Stomach (tissue), 19 donors: ENCODE results near the gene NPIPA1. TPM values are rescaled to one million over a fixed set of nuclear protein-coding genes. Genes with fewer than 3 reads are reported as not detected.
"Not testable (repeated sequence)": the region's sequence is repeated elsewhere in the genome, so short reads cannot be mapped to it uniquely, and the experiment has no call there.

Experiments
- DNase-seq, 2 donors: peaks; one replicate each; pipeline versions ENCODE4 v3.0.0 to v3.0.0-alpha.2; 2013 to 2019
- H3K27ac ChIP-seq, 5 donors: fragments of 200-600 bp in 4 of 5; sonication (generic) in 4 of 5; one replicate each; pipeline ENCODE4 v1.5.1; 2013 to 2019; ENCODE audit warnings: mild to moderate bottlenecking in 1 of 5, moderate library complexity in 1 of 5
- H3K27me3 ChIP-seq, 3 donors: fragments of 200-600 bp; sonication (generic); one replicate each; pipeline ENCODE4 v1.5.1; 2017 to 2019; ENCODE audit warnings: mixed run types in 1 of 3
- H3K36me3 ChIP-seq, 4 donors: fragments of 200-600 bp; sonication (generic); 1 replicate in 3 of 4; 2 replicates in 1 of 4; pipeline ENCODE4 v1.5.1; 2016 to 2019
- H3K4me1 ChIP-seq, 4 donors: fragments of 200-600 bp; sonication (generic); one replicate each; pipeline ENCODE4 v1.5.1; 2016 to 2019
- H3K4me3 ChIP-seq, 4 donors: fragments of 200-600 bp; sonication (generic) in 3 of 4; one replicate each; pipeline ENCODE4 v1.5.1; 2016 to 2019; ENCODE audit warnings: mild to moderate bottlenecking in 1 of 4
- H3K9me3 ChIP-seq, 4 donors: fragments of 200-600 bp; sonication (generic); one replicate each; pipeline ENCODE4 v1.5.1; 2016 to 2019
- CTCF ChIP-seq, 7 experiments: fragments of 450-650 bp in 4 of 7; fragments of 200-600 bp in 3 of 7; sonication (generic) in 3 of 7; IDR thresholded peaks; one replicate each; pipeline ENCODE4 v1.5.1; 2016 to 2019; ENCODE audit warnings: antibody characterized with exemption in 7 of 7, control low read depth in 2 of 7, mild to moderate bottlenecking in 1 of 7
- WGBS, 5 donors: extraction: QIAGEN DNeasy Blood & Tissue Kit in 3 of 5; methylation state at CpG; one replicate each; pipeline versions ENCODE4 v1.1.5 to v1.1.7; 2013 to 2018; 5-methylcytosine and 5-hydroxymethylcytosine counted together
- intact Hi-C: fragments of 100-400 bp; cut with DNase I; formaldehyde crosslinking; loops from one replicate; pipeline ENCODE4 v1.15.1; 2023; ENCODE audit warnings: low total_unique reads
- long read RNA-seq, 10 donors: transcript quantifications; one replicate each; lab custom pipeline, GENCODE V29; 2026
- polyA plus RNA-seq, 3 donors: library from polyadenylated mRNA; stranded (reverse); fragments of 200-250 nt; gene quantifications; one replicate each; pipeline ENCODE4 v1.2.3, GENCODE V29; 2013
- total RNA-seq, 5 donors: library from RNA; depleted of rRNA; stranded (reverse); fragments of >200 nt; gene quantifications; one replicate each; pipeline versions ENCODE4 v1.1.0 to v1.2.3, GENCODE V29; 2014 to 2016
- donor health status: healthy with polysubstance abuse.
- donor health status: Bipolar disorder and iron deficiency.
- donor health status: healthy.

Gene NPIPA1
- total RNA-seq = 100 to 1,000 TPM in 2 of 5 donors, 10 to 100 TPM in 3; 64.5 to 182 (median 78.8) TPM
- polyA plus RNA-seq = 100 to 1,000 TPM in 1 of 3 donors, 10 to 100 TPM in 2; 33.9 to 114 (median 43.1) TPM
- long read RNA-seq, donor 1 = 0 reads
- long read RNA-seq, donor 2 = 0 reads
- long read RNA-seq, donor 3 = 0 reads
- long read RNA-seq, donor 4 = 0 reads
- long read RNA-seq, donor 5, partial matches to known transcripts = 7 of 7 reads
- long read RNA-seq, donor 5, other reads (novel, unspliced or antisense) = 0 of 7 reads
- long read RNA-seq, donor 6, partial matches to known transcripts = 6 of 6 reads
- long read RNA-seq, donor 6, other reads (novel, unspliced or antisense) = 0 of 6 reads
- long read RNA-seq, donor 7 = 0 reads
- long read RNA-seq, donor 8, partial matches to known transcripts = 9 of 9 reads
- long read RNA-seq, donor 8, other reads (novel, unspliced or antisense) = 0 of 9 reads
- long read RNA-seq, donor 9, partial matches to known transcripts = 6 of 6 reads
- long read RNA-seq, donor 9, other reads (novel, unspliced or antisense) = 0 of 6 reads
- long read RNA-seq, donor 10 = 0 reads

DNA sequence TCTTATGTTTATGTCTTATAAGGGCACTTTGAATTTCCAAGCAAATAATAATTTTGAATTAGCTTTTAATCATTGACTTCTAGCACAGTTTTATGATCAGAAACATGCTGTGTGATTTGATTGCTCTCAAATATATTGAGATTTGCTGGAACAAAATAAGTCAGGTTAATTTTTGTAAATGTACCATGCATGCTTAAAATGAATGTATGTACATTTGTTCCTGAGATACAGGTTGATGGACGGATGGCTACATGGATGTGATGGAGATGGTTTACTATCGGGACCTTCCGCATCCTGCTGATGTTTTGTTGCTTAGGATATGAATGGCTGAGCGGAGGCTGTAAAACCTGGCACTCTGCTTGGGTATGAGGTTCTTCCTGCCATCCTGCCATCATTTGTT, at the start of gene NPIPA1:
NPIPA1 (plus strand) TSS at position 301 of the 400 bp plus-strand sequence; CDS start at position 301, 0 bp downstream.
- no CpG with 5 or more reads among the region's 4 CpGs for WGBS, 5 donors
- intact Hi-C loops, H3K4me1 ChIP-seq: not testable (repeated sequence)

GRCh38 chr16:14892111-14892510, 45.1 kb upstream of the NPIPA1 start:
- intact Hi-C loops, H3K27ac ChIP-seq, H3K4me1 ChIP-seq, H3K9me3 ChIP-seq, H3K27me3 ChIP-seq, DNase-seq, H3K4me3 ChIP-seq: not testable (repeated sequence)
- peaks cover 0 to 16% (median 14%) of the 10 kb centered on the region in 4 donors for H3K36me3 ChIP-seq
- 52 to 73% (median 62%) methylated on average over 3 to 4 of the region's 6 CpGs for WGBS, 5 donors

More for the DNA sequence above, at the start of gene NPIPA1:
- not testable (repeated sequence) for H3K4me3 ChIP-seq, H3K27me3 ChIP-seq, DNase-seq, H3K9me3 ChIP-seq, H3K27ac ChIP-seq
- H3K36me3 ChIP-seq = peaks cover 0 to 12% (median 9%) of the 10 kb centered on the region in 4 donors

DNA sequence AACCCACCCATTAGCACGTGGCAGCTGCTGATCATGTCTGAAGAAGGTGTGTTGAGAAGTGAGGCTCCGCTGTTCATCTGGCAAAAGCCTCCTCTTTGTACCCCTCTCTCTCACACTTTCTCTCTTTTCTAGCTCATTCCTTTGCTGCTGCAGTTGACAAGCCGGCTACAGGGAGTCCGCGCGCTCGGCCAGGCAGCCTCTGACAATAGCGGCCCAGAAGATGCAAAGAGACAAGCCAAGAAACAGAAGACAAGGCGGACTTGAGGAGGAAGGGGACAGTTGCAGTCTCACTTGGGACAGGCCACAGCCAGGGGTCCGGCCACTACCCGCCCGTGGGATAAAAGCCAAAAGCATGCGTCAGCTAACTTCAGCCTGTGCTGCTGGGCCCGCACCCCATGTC, 41.9 kb upstream of the NPIPA1 start:
- WGBS, 5 donors = 83 to 92% (median 87%) methylated on average over 10 to 12 of the region's 14 CpGs
- H3K4me3 ChIP-seq, H3K4me1 ChIP-seq, H3K36me3 ChIP-seq, H3K9me3 ChIP-seq, H3K27me3 ChIP-seq, DNase-seq, H3K27ac ChIP-seq, intact Hi-C loops: not testable (repeated sequence)

- intact Hi-C loops, H3K4me1 ChIP-seq, H3K4me3 ChIP-seq, H3K9me3 ChIP-seq, H3K27me3 ChIP-seq, DNase-seq, H3K27ac ChIP-seq, H3K36me3 ChIP-seq: not testable (repeated sequence)
- WGBS, 5 donors = 76 to 90% (median 84%) methylated on average over 7 to 8 of the region's 9 CpGs
Observed at GRCh38 chr16:14896023-14896422, 41.2 kb upstream of the NPIPA1 start.

- H3K27me3 ChIP-seq, H3K4me3 ChIP-seq, H3K27ac ChIP-seq, H3K4me1 ChIP-seq, H3K36me3 ChIP-seq, DNase-seq, H3K9me3 ChIP-seq, intact Hi-C loops: not testable (repeated sequence)
- WGBS, 5 donors = 50 to 97% (median 66%) methylated on average over 2 to 3 of the region's 12 CpGs
- TF ChIP-seq CTCF (IDR thresholded peaks at IDR 0.05) = peak in 1 of 7 experiments; percentile 9
Observed at GRCh38 chr16:14897006-14897664, 40.1 kb upstream of the NPIPA1 start.

- DNase-seq, H3K36me3 ChIP-seq, H3K4me1 ChIP-seq, H3K4me3 ChIP-seq, intact Hi-C loops, H3K27me3 ChIP-seq, H3K9me3 ChIP-seq, H3K27ac ChIP-seq: not testable (repeated sequence)
- 92 to 100% (median 94%) methylated on average over 3 to 4 of the region's 4 CpGs for WGBS, 5 donors
Observed at GRCh38 chr16:14898162-14898561, 39.1 kb upstream of the NPIPA1 start.

DNA sequence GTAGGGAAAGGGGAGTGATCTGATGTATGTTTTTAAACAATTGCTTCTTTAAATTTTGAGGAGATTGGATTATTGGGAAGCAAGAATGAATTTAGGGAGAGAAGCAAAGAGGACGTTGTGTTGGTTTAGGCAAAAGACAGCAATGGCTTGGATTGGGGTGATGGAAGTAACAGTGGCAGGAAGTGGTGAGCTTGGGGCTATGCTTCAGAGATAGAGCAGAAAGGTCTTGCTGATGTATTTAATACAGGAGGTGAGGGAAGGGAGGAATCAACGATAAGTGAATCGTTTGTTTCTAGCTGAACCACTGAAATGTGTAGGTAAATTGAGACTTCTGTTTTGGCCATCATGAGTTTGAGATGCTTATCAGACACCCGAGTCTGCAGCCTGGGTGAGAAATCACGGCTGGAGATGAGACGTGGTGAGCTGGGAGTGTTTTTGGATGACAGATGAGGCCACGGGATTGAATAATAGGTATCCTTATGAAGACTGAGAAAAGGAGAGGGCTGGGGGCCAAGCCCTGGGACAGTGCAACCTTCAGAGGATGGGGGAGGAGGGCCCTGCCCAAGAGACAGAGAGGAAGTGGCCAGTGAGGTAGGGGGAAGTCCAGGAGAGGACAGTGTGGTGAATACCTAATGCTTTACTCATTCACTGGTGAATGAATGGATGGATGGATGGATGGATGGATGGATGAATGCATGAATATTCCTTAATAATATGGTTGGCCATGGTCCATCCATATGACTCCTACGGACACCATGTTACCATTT, 33.9 kb upstream of the NPIPA1 start:
- H3K9me3 ChIP-seq, H3K4me3 ChIP-seq, H3K36me3 ChIP-seq, intact Hi-C loops, H3K27ac ChIP-seq, H3K4me1 ChIP-seq, DNase-seq, H3K27me3 ChIP-seq: not testable (repeated sequence)
- WGBS, 5 donors = 64 to 84% (median 75%) methylated on average over 3 to 6 of the region's 8 CpGs

GRCh38 chr16:14909744-14910143, 27.5 kb upstream of the NPIPA1 start:
- DNase-seq, H3K9me3 ChIP-seq, intact Hi-C loops, H3K27me3 ChIP-seq, H3K4me1 ChIP-seq, H3K27ac ChIP-seq, H3K36me3 ChIP-seq, H3K4me3 ChIP-seq: not testable (repeated sequence)
- no CpG with 5 or more reads among the region's 4 CpGs for WGBS, 5 donors

DNA sequence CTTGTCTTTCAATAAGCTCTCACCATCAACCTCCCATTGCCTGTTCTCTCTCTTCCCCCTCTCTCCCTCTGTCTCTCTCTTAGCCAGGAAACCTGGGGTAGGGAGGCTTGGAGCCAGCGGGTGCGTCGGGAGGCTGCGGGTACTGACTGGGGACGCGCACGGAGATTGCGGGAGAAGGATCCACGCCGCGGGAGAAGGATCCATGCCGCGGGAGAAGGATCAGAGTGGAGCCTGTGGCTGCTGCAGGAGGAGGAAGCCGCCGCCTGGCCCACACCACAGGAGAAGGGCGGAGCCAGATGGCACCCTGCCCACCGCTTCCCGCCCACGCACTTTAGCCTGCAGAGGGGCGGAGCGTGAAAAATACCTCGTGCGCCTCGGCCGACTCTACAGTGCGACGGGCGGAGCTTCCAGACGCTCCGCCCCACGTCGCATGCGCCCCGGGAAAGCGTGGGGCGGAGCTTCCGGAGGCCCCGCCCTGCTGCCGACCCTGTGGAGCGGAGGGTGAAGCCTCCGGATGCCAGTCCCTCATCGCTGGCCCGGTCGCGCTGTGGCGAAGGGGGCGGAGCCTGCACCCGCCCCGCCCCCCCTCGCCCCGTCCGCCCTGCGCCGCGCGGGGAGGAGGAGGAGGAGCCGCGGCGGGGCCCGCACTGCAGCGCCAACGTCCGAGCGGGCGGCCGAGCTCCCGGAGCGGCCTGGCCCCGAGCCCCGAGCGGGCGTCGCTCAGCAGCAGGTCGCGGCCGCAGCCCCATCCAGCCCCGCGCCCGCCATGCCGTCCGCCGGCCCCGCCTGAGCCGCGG, 26.2 kb upstream of the NPIPA1 start:
- DNase-seq, H3K27me3 ChIP-seq, H3K9me3 ChIP-seq, H3K4me3 ChIP-seq, H3K36me3 ChIP-seq, H3K4me1 ChIP-seq, H3K27ac ChIP-seq, intact Hi-C loops: not testable (repeated sequence)
- WGBS, 5 donors = no CpG with 5 or more reads among the region's 85 CpGs

- H3K36me3 ChIP-seq, H3K4me1 ChIP-seq, intact Hi-C loops, H3K27me3 ChIP-seq, H3K9me3 ChIP-seq: not testable (repeated sequence)
- Histone ChIP-seq H3K4me3 (peak overlapping the region; percentile 44 to 61 (median 54)), H3K27ac (peak overlapping the region; percentile 45 to 86 (median 77))
- WGBS, 5 donors = 0 to 1% (median 1%) methylated on average over 14 to 20 of the region's 33 CpGs
- peak in 1 of 2 donors; percentile 48 for DNase-seq
Observed at GRCh38 chr16:14911954-14912353, 25.3 kb upstream of the NPIPA1 start.
